HTERT RPE-1 (cell line): ENCODE results near the gene NUP42.
"Not testable (repeated sequence)": the region's sequence is repeated elsewhere in the genome, so short reads cannot be mapped to it uniquely, and the experiment has no call there.

Source experiments
- in situ Hi-C: fragments of 300-500 bp; cut with MboI; formaldehyde crosslinking; loops from 4 replicates; pipeline ENCODE4 v1.14.3; 2020; ENCODE audit warnings: low sequenced_read_pairs

Gene NUP42

DNA sequence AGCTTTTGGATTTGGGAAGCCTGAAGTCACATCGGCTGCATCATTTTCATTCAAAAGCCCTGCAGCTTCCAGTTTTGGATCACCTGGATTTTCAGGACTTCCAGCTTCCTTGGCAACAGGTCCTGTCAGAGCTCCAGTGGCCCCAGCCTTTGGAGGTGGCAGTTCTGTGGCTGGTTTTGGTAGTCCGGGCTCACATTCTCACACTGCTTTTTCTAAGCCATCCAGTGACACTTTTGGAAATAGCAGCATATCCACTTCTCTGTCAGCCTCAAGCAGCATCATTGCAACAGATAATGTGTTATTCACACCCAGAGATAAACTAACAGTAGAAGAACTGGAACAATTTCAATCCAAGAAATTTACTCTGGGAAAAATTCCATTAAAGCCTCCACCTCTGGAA is 18.5 kb downstream of the NUP42 start:
- in situ Hi-C loops = no loop called here

DNA sequence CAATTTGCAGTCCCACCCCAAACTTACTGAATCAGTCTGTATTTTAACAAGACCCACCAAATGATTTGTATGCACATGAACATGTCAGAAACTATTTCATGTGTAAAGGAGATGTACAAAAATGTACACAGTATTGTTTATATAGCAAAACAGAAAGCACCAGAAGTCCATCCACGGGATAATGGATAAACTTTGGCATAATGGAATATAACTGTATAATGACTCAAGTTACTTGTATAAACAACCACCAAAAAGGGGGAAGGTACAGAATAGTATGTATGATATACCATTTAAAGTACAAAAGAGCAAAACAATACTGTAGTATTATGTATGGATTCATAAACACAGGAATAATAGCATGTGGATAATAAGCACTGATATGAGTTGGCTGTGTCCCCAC is 22.4 kb downstream of the NUP42 start:
- in situ Hi-C loops = no loop called here

DNA sequence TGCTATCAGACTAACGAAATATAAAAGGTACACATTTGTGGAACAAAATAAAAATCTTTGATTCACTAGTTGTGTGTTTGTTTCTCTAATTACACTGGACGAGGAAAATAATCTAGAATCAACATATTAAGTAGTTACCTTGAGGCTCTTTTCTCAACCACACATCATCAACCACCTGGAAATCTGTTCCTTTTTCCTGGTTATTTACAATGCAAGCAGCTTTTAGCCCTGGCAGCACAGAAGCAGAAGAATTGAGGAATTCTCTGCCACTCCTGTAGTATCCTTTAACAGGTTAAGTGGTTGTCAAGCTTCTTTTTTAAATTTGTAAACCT is 23.7 kb downstream of the NUP42 start:
- in situ Hi-C loops = no loop called here

DNA sequence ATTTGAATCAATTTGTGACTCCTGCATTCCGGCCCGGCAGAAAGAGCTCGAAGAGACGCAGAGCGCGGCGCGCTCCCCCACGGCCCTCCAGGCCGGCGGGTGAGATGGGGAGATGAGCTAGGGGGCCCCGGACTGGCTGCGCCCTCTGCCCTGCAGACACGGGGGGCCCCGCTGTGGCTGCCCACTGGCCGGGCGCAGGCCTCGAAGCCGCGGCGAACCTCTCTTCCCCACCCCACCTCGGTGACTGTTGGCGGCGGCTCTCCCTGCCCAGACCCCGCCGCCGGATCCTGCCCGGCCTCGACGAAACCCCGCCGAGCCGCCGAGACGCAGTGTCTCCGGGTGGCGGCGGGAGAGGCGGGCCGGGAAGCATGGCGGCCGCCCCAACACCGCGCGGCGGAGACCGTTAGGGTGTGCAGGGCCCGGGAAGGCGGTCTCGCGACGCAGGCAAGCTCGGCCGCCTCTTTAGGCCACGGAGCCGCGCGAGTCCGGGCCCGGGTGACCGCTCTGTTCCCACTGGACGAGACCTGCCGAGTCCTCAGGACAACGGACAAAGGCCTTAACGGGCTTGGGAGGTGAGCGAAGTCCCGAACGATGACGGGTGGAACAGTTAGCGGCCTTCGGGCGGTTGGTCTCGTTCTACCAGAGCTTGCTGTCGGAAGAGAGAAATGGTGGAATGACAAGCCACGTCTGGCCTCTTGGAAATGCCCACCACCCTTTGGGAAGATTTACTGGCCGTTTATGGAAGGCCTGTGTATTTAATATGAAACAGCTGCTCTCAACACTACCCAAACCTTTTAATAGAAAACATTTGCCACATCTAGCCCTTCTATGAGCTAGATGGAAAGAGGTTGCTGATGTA is 24.3 kb downstream of the NUP42 start:
- in situ Hi-C loops = no loop called here

DNA sequence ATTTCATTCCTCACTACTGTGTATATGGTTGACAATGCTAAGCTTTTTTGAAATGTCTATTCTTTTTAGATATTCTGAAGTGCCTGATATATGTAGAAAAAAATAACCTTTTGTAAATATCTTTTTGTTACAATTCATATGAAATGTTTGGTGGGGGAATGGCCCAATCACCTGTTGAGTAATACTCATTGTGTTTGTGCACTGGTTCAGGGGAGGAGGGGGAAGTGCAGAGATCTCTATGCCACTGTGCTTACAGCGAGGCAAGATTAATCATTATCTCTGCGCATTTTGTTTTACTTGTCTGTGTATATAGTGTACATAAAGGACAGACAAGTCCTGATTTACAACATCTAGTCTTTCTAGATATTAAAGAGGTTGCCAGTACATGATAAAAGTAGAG is 25.2 kb downstream of the NUP42 start:
- in situ Hi-C loops = no loop called here

DNA sequence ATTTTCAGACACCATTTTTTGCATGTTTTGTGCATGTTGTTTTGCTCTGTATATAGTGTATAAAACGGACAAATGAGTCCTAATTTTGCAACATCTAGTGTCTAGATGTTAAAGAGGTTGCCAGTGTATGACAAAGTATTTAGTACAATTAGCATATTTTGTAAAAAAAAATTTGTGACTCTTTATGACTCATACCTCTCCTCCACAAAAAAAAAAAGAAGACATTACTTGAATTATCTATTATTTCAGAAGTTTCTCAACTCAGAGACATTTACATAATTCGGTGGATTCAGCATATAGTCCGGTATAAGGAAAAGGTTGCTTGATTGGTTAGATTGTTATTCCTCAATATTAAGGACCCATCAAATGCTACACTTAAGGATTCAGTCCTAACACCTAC is 26.0 kb downstream of the NUP42 start:
- in situ Hi-C loops = no loop called here

DNA sequence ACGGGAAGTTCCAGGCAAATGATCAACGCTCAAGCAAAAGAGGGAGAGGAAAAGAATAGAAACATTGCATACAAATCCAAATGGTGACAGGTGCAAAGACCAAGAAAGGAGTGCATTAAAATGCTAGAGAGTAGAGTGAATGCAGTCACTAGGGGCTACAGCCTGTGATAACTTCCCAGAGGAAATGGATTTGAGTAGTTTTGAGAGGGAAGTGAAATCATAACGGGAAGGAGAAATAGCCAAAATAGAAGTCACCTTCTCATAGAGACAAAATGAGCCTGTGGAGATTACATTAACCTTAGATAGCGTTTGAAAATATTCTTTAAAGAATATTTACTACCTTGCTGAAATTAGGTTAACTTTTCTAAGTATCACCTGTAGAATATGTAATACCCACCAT is 26.5 kb downstream of the NUP42 start:
- in situ Hi-C loops = no loop called here

DNA sequence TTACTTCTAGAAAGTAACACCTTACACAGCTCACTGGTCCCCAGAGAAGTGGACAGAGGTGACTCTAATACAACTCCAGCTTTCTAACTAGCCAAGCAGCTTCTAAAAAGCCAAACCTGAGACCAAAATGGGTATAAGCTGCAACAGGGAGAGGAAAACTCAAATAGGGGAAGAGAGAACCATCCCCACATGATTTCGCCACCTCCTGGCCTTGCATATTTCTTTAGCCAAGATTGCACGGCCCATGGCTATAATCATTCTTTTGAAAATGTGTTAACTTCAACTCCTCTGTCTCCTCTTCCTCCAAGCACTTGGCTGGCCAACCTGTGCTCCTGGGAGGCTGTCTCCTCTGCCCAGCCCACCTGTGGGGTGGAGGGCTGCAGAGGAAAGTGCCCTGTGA is 28.7 kb downstream of the NUP42 start:
- in situ Hi-C loops = no loop called here

DNA sequence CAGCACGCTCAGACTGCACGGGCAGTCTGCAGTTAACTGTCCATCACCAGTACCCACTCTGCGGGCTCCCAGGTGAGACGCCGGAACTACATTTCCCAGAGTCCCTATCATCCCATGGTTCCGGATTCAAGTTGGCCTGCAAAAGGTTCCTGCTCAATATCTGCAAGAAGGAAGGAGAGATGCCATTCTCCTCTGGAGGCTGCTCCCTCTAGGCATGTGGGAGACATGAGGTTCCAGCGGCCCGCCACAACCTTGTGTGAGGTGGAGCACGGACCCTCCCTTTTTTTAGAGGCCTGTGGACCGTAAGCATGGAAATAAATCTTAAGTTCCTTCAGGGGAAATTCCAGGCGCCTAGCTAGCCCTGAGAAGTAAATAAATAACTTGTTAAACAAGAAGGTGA is 29.7 kb downstream of the NUP42 start:
- in situ Hi-C loops = no loop called here

DNA sequence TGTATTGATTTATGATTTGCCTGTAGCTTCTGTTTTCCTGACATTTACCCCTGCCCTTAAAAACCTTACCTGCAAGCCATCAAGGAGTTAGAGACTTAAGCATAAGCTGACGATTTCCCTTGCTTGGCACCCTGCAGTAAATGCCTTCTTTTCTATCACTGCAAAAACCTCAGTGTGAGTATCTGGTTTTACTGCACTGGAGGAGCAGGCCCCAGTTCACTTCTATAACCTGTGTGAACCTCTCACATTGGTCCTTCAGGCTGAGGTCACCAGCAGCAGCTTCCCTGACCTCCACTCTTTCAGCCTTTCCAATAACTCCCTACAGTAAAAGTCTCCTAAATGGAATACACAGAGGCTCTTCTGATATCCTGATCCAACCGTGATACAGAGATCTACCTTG is 30.5 kb downstream of the NUP42 start:
- in situ Hi-C loops = no loop called here

DNA sequence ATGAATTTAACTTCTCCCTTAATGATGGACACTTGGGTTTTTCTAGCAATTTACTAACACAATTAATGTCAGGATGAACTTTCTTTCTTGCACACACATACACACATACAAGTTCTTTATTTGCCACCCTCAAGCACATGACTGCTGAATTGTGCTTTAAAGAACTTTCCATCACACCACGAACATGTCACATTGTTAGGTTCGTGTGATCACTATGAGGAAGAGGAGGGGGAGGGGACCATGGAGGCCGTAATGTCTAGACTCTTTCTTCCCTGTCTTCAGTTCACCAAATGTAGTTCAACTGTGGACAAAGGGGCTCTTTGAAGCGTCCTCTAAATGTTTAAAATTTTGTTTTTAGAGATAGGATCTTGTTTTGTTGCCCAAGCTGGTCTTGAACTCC is 31.0 kb downstream of the NUP42 start:
- in situ Hi-C loops = no loop called here

DNA sequence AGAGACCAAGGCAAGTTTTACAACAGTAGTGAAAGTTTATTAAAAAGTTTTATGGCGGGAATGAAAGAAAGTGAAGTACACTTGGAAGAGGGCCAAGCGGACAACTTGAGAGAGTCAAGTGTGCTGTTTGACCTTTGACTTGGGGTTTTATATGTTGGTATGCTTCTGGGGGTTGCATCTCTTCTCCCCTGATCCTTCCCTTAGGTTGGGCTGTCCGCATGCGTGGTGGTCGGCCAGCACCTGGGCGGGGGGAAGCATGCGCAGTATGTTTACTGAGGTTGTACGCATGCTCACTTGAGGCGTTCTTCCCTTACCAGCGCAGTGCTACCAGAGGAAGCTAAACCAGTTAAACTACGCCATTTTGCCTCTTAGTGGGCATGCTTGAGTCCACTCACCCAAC is 31.9 kb downstream of the NUP42 start:
- in situ Hi-C loops = no loop called here

DNA sequence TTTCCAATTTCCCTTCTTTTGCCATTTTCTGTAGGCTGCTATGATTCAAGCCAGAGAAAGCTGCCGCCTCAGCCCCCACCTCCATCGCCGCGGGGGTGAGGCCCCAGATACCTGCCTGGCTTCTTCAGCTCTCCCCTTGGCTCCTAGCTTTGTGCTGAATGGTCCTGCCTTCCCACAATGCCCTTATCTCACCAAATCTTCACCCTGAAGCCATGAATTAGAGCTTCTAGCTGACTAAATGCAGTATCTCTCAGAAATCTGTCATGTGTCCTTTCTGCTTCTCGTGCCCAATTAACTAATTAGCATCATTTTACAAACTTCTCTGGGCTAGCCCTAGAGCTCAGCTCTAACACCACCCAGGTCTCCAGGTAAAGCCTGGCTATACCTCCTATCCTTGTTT is 32.6 kb downstream of the NUP42 start:
- in situ Hi-C loops = no loop called here

DNA sequence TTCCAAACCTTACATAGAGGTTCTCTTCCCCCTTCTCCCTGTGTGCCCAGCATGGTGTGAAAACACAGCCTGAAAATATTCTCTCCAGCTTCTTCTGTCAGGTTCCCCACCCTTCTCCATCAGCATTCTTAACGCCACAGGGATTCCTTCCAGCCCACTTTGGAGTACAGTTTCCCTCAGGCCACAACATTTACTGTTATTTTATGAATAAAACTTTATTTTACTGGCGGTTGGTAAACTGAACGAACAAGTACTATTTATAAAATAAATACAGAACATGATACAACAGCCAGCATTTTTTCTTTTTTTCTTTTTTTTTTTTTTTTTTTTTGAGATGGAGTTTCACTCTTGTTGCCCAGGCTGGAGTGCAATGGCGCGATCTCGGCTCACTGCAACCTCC is 33.1 kb downstream of the NUP42 start:
- in situ Hi-C loops = no loop called here

DNA sequence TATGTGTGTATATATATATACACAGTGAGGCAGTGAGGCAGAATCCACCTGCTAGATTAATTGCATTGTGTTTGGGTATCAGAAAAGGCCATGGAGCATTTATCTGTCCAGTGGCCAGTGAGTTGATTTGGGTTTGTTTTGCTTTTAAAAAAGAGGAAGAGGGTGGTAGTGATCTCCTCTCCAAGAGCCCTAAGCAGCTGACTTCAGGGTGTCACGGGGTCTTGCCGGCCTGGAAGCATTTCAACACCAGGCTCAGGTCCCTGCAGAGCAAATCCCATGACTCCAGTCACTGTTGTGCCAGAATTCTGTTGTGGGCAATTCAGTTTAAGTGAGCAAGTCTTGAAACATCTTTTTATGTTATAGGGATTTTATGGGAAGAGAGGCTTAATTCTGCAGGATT is 34.2 kb downstream of the NUP42 start:
- in situ Hi-C loops = no loop called here

DNA sequence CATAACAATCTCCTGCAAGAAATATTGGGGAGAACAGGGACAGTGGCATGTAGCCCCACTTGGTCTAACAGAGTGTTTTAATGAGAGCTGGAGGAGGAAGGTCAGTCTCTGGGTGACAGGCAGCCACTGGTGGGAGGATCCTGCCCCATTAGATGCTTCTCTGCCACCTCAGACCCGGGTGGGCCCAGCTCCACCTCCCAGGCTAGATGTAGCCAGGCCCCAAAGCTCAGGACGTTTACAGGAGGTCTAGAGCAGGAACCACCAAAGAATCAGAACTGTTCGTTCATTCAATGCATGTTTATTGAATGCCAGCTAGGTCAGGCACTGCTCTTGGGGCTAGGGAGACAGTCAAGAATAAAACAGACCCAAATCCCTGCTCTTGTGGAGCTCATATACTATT is 36.3 kb downstream of the NUP42 start:
- in situ Hi-C loops = no loop called here

DNA sequence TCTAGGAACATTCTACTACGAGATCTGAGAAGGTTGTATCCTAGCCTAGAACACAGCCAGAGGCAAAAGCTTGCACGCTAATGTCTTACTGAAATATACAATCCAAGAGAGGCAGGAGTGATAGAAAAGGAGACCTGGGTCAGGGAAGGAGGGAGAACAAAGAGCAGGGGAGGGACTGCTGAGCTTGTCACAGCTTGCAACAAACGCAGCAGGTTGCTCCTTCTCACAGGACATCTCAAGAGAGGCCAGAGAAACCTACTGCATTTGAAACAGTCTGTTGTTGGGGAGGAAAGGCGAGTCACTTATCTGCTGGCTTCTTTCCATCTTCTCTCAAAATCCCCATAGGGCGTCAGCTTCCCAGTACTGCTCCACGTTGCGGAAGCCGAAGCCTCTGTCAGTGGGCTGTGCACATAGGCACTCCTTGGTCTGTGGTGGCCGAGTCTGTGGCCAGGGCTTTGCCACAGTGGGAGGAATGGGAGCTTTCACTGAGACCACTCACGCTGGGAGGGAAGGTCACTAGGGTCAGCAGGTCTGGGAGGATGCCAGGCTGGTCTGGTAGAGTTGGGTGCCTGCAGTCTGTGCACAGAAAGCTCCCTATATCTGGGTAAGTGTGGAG is 39.0 kb downstream of the NUP42 start:
- in situ Hi-C loops = no loop called here

DNA sequence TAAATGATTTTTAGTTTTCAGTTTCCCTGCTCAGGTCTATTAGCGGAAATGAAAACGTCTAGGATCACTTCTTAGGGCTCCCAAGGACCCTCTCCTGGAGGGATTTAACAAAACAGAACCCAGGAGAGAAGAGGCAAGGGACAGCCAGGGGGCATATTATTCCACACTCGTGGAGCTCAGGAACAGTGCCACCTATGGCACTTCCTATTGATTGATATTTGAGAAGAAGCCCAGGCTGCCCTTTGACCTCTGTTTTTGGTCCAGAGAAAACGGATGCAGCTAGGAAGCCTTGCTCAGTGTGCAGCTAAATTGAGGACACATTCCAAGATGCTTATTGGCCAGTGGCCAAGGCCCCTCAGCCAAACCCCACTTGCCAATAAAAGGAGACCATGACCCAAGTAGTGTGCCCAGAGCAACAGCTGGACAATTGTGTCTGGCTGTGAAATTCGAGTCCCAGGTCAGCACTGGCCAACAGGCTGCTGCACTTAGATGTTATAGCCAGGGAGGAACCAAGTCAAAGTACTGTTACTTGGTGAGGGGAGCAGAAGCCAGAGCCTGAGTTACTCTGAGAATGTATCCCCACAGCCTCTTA is 40.7 kb downstream of the NUP42 start:
- in situ Hi-C loops = no loop called here

DNA sequence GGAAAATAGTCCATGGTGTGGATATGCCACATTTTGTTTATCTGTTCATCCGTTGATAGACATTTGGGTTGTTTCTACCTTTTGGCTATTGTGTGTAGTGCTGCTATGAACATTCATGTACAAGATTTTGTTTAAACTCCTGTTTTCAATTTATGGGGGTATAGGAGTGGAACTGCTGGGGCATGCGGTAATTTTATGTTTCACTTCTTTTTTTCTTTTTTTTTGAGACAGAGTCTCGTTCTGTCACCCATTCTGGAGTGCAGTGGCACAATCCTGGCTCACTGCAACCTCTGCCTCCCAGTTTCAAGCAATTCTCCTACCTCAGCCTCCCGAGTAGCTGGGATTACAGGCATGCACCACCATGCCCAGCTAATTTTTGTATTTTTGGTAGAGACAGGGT is 42.5 kb downstream of the NUP42 start:
- in situ Hi-C loops = not testable (repeated sequence)

DNA sequence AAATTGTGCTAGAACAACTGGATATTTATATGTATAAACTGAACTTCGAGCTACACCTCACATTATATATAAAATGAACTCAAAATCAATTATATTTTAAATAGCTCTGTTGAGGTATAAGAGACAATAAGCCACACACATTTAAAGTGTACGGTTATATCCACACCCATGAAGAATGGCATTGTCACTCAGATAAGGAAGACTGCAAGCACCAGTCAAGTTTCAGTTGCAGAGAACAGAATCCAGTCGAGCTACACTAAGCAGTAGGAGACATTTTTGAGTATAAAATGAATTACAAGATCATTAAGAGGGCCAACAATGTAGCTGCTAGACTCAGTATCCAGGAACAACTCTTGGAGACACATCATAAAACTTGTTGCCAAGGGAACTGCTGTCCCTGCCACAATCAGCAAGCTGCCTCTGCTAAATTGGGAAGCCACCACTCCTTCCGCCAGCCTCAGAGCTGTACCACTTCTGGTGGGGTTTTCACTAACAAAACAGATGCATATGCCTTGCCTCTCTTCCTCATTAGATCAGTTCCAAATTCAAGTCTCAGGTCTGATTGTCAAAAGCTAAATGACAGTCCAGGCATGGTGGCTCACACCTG is 45.1 kb downstream of the NUP42 start:
- in situ Hi-C loops = no loop called here

DNA sequence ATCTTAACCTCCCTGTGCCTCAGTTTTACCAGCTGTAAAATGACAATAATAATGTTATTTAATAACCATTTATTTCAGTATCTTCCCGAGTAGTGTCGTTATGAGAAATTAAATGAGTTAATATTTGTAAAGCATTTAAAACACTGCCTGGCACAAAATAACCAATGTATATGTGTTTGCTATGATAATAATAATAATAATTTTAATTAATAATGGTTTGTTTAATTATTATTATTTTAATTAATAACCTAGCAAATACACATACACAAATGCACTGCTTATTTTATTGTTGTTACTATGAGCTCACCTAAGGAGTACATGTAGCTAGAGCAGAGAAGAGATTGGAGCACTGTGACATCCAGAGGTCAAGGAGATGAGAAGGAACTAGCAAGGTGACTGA is 46.6 kb downstream of the NUP42 start:
- in situ Hi-C loops = no loop called here

DNA sequence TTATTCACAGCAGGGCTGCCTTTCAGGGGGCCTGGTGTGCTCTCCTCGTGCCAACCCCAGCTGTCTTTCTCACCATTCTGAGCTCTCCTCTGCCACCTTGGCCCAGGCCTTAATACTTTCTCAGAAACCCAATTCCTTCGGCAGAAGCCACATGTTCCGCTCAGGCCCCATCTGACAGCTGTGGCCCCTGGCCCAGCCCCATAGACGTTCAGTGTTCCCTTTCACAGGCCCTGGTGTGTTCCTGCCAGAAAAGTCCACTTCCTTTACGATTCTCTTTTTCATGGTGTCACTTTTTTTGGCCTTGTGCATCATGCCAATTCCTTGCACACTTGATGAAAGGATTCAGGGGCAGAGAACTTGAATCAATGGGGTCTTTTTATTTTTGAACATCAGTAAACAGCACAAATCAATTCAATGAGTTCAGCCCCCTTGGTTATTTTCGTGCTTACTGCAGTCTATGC is 48.8 kb downstream of the NUP42 start:
- in situ Hi-C loops = no loop called here
